IPS DF 4.7 (cell line): Measurements from ENCODE around the gene CDKL1.
"Not testable (repeated sequence)": the region's sequence is repeated elsewhere in the genome, so short reads cannot be mapped to it uniquely, and the experiment has no call there.

Source experiments
- DNase-seq: peaks from one replicate; pipeline ENCODE4 v3.0.0-alpha.2; 2013; ENCODE audit warnings: low spot score; ENCODE audit errors: extremely low read depth

CDKL1 gene

DNA sequence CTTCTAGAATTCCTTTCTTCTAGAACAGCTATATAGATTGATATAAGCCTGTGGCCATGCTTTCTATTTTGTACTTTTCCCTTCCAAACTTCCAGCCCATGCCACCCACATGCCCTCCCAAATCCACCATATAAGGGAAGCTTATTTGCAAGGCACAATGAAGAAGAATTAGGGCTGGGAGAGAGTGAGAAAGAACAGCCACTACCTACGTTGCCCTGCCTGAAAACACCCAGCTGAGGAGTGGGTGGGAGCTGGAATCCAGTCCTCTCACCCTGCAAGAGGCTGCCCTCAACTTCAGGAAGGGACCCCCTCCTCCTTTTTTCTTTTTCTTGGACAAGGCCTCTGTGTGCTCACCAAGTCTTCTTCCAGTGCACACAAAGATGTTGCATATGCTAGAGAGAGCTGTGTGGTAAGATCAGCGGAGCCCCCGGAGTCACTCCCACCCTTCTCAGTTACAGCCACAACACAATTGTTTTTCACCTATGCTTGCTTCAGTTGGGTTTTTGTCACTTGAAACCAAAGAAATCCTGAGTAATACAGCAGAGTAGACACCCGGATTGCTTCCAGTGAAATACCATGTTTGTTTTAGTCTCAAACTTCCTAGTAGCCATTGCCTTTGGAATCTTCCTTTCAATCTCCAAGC lies 38.8 kb downstream of the CDKL1 start:
- DNase-seq, result no peak

DNA sequence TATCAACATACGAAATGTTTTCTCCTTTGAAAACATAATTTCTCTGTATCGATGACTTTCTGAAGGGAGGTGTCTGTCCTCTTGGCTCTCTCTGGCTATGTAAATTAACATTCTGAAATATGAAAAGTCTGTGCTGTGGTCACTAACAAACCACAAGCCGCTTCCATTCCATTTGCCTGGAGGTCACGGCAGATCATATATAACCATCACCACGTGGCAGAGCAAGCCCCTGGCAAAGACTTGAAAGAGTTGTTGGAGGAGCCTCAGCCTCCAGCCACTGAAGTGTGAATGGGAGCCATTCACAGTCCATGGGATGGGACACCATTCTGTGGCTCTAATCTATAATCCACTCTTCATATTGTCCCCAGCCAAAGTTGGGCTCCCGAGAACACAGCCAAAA lies 39.6 kb downstream of the CDKL1 start:
- DNase-seq, result no peak

DNA sequence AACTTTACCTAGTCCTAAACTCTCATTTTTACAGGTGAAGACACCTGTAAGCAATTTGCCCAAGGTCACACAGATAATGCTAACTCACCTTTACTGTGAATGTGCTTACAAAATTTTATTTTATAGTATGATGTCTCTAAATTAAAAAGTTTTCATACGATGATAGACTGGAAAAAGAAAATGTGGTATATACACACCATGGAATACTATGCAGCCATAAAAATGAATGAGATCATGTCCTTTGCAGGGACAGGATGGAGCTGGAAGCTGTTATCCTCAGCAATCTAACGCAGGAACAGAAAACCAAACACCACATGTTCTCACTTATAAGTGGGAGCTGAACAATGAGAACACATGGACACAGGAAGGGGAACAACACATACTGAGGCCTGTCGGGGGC lies 40.4 kb downstream of the CDKL1 start:
- not testable (repeated sequence) for DNase-seq

DNA sequence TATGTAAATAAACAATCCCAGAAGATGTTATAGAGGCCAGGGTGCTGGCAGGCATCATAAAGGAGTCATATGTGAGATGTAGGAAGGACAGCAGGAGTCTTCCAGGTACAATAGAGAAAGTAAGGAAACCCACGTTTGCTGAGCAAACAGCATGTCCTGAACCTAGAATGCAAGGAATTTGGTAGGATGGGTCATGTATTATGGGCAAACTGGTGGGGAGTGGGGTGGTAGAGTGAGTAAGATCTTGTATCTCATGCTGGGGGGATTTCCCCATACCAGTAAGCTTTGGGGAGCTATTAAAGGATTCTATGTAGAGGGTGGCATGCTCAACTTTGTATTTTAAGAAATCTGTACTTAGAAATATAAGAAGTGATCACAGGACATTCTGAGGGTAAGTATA lies 41.0 kb downstream of the CDKL1 start:
- no peak for DNase-seq

DNA sequence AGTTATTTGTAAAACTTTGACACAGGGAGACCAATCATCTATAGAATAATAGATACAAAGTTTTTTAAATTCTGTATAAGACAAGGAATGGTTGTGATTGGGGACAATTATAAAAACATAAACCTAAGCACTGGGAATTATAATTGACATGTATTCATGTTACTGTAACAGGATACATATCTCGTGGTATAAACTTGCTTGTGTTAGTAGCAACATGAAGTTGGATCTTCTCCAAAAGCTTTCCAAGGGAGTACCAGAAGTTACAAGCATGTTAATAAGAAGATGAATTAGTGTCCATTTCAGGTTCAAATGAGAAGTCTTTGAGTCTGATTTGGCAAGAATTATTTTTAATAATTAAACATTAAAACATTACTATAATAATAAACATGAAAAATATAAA lies 42.2 kb downstream of the CDKL1 start:
- DNase-seq, result no peak

DNA sequence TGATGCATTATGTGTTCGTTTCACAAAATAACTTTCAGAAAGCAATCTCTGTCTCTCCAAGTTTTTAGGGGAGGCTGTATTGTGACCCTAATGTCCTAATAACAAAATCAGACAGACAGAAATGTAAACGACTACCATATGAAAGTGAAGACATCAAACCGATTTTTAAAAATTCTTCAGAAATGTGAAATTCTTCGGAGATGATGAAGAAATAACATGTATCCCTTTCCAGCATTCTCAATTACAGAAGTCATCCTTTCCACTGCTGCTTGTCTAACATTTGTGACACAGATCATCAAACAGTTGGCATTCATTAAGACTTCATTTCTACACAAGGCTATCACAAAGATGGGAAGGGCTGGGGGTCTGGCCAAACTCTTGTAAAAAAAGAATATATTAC lies 43.6 kb downstream of the CDKL1 start:
- no peak for DNase-seq

DNA sequence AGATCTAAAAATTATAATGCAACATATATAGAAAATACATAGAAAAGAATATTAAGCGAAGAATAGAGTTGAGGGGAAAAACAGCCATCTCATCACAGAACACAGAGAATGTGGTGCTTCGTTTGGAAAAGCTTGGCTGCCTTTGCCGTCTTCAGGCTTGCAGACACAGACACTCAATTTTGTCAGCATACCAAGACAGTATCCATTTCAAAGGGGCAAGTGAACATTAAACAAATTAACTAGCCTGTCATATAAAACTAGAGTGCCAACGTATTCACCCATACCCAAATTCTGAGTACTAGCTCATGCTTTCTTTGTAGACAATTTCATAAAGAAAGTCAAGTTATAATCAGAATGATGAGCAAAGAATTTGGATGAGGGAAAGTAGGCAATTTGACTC lies 44.1 kb downstream of the CDKL1 start:
- no peak for DNase-seq

DNA sequence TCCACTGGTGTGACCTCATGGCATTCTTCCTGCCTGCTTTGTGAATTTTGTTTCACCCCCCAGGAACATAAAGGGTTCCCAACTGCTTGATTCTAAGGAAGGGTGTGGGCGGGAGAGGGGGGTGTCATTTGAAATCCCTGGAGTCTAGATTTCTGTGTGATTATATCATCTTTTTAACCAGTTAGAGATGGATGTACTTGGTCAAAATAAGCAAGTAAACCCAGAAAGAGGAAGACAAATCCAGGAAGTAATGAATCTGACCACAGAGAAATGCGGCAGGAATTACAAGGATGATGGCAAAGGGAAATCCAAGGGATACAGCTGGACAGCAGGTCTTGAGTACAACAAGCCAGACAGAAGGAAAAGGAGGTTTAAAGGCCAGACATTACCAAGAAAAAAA lies 45.7 kb downstream of the CDKL1 start:
- no peak for DNase-seq

DNA sequence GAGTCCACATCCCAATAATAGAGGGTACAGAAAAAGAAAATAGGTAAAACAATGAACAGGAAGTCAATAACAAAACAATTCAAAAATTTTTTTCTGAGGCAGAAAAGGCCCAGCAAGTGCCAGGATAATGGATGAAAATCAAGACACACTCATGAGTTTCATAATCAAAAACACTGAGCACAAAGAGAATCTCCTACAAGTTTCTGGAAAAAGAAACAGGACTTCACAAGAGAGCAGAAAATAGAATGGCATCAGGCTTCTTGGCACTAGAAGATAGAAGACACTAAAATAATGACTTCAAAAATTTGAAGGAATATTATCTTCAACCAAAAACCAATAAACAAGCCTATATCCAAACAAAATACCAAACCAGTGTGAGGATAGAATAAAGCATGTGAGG lies 47.7 kb downstream of the CDKL1 start:
- no peak for DNase-seq

DNA sequence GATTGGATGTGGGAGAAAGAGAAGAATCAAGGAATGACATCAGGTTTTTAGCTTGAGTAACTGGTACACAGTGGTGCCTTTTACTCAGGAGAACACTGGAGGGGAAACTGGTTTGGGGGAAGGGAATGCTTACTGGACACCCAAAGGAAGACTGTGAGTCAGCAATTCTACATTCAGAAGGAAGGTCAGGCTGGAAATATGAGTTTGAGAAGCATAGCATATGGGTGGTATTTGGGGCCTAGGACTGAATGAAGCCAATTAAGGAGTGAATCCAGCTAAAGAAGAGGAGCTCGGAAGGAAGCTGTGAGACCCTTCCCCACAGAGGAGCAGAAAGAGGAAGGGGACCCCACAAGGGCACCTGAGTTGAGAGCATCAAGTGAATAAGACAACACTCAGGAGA lies 49.2 kb downstream of the CDKL1 start:
- DNase-seq, result no peak

DNA sequence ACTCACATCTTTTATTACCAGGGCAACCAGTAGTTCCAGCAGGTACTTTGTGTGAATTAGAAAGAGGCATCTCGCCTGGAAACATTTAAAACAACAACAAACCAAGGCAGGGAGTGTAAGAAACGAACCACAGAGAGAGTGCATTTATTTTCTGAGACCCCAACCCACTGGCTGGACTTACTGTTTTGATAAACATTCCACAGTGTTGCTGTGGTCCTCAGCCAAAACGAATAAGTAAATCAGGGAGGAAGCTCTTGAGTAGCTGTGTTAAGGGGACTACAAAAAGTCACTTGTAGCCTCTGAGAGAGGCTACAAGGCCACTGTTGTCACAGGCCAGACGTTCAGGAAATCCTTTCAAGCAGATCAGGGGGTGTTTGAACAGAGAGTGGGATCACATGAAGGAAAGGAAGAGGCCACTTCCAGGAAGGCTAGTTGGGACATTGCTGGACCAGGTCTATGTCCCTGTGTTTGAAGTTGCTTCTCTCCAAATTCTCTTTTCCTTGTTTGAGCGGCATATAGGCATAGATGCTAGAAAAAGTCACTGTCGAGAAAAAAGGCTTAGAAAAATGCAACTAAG lies 50.7 kb downstream of the CDKL1 start:
- no peak for DNase-seq

DNA sequence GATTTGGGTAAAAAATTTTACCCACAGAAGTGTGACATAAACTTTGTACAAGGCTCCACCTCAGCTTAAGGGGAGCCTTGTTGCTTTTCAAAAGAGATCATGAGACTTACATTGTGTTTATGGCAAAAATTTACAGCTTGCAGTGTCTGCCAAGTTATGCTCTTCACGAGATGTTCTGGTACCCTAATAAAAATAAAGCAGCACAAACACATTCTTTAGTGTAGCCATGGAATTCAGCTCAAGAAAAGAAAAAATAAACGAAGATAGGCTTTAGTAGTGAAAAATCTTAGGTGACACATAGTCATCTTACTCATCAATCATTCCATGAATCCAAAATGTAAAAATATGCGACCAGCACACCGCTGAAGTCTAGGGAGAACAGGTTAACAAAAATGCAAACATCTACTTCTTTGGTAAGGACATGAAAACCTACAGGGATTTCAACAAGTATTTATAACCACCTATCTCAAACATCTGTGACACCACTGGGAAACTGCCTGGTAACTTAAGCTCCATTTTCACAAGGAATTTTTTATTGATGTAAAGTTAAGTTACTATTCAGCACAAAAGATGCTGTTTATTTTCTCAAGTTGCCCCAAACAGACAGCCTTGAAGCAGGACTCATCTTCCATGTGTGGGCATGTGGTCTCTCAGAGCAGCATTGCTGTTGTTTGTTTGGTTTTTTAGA lies 51.7 kb downstream of the CDKL1 start:
- no peak for DNase-seq

DNA sequence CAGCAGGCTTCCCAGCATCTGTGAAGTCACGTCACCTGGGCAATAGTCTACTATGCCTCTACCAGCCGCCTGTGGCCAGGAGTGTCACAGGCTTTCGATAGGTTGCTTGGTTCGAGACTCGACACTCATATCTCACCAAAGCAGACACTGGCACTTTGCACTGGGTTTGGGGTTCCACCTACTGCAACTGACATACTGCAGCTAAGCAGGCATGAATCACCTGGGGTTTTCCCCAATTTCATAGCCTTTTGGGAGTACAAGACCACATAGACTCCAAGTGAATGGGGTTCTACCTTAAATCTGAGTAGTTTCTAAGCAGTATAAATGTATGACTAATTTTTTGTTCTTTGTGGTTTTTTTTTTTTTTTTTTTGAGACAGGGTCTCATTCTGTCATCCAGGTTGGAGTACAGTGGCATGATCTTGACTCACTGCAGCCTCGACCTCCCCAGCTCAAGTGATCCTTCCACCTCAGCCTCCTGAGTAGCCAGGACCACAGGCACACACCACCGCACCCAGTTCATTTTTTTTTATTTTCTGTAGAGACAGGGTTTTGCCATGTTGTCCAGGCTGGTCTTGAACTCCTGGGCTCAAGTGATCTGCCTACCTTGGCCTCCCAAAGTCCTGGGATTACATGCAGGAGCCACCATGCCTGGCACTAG lies 52.4 kb downstream of the CDKL1 start:
- no peak for DNase-seq

DNA sequence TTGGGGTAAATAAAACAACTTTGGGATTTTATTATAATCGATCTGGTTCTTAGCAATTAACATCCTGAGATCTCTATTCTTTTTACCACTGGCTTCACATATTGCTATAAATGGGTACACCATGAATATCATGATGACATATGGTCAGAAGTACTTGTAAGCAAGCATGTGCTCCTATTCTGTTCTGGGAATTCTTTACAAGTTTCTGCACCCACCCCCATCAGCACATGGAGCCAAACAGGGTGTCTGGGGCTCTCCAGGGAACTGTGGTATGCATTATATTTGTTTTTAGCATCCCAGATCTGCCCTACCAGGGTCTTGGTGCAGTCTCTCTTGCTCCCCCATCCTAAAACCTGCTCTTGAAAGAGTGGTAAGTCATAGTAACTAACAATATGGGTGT lies 53.2 kb downstream of the CDKL1 start:
- DNase-seq, result no peak

DNA sequence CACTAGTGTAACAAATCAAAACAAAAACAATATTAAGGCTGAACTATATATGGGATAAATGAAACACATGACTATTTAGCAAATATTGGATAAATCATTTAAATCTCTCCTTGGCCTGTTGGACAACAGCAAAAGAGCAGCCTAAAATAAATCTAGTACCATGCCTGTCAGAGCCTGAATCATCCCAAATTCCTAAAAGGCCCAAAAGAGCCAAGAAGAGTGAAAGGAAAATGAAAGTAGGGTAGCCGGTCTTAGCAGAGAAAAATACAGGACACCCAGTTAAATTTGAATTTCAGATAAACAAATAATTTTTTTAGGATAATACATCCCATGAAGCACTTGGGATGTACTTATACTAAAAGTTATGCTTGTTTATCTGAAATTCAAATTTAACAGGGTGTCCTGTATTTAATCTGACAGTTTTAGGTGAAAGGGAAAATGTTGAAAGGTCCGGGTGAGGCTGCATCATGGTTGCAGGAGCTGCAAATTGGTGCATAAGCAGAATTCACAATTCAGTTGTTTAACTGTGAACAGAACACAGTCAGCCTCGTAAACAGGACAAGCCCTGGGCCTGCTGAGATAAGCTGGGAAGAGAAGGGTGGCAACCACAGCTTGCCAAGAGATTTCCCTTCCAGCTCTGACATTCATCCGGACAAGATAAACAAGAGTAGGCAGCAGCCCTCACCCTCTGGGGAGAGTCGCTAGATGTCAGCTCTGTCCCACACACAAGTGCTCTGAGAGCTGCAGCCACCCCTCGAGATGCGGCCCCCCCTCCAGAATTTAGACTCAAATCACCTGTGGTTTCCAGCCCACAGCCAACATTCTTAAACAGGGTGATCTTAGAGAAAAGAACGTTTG lies 54.2 kb downstream of the CDKL1 start:
- DNase-seq, result no peak

DNA sequence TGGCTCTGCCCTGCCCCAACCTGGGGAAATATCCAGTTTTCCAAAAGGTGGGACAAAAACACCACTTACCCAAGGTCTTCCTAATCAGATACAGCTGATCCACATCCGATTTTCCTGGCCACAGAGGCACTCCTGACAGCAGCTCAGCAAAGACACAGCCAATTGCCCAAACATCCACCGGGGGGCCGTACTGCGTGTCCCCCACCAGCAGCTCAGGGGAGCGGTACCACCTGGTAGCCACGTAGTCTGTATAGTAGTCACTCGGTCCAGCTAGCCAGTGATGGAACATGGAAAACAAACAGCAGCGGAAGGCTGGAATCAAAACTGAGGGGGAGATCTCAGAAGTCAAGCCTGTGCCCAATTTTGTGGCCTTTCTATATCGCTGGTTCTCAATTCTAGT lies 55.7 kb downstream of the CDKL1 start:
- DNase-seq, result no peak

DNA sequence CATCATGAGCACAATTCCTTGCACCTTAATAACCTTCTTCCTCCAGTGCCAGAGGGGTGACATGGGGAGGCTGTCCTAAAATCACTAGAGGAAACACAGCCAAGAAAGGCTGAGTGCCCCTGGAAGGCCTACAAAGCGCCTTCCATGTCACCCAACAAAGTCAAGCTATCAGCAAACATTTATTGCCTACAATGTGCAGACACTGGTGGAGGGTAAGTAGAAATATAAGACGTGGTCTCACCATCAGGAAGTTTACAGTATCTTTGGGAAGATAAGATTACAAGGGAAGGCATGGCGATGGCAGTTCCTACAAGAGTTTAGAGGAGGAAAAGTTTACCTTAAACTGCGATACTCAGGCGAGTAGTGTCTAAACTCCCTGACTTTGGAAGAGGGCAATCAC lies 56.6 kb downstream of the CDKL1 start:
- DNase-seq, result no peak

DNA sequence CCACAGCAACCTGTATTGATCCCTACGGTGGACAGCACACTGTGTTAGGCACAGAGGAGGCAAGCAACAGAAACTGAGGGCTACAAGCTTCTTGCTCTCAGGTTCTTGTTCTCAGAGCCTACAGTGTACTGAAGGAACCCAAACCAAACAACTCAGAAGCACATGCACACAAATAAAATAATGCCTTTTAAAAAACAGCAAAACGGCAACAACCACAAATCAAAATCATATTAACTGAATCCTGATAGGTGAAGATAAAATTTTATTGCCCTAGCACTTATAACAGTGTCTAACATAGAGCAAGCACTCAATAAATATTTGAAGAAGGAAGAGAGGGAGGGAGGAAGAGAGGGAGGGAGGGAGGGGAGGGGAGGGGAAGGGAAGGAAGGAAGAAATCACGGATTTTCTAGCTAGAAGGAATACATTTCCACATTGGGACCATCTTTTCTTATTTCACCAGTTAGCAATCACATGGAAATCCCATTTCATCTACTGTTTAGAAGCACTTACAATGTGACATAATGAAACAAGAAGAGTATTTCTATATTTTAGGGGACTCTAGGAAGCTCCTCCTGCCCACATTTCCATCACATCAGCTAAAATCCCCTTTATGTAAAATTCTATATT lies 57.4 kb downstream of the CDKL1 start:
- DNase-seq, result no peak

DNA sequence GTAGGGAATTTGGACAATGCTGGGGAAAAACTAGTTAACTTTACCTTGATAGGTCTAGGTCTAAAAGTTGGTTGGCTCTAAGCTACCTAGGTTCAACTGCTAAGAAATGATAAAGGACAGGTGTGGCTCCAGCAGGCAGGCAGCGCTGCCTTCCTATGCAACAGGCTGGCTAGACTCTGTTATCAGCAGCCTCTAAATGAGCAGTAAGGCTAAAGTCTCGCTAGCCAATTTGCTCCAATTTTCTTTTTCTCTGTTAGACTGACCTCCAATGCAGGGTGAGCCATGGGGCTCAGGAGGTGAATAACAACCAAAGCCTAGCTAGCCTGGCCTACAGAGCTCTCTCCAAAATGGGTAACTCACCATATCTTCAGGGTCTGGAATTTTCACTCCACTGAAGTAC lies 58.1 kb downstream of the CDKL1 start:
- no peak for DNase-seq

DNA sequence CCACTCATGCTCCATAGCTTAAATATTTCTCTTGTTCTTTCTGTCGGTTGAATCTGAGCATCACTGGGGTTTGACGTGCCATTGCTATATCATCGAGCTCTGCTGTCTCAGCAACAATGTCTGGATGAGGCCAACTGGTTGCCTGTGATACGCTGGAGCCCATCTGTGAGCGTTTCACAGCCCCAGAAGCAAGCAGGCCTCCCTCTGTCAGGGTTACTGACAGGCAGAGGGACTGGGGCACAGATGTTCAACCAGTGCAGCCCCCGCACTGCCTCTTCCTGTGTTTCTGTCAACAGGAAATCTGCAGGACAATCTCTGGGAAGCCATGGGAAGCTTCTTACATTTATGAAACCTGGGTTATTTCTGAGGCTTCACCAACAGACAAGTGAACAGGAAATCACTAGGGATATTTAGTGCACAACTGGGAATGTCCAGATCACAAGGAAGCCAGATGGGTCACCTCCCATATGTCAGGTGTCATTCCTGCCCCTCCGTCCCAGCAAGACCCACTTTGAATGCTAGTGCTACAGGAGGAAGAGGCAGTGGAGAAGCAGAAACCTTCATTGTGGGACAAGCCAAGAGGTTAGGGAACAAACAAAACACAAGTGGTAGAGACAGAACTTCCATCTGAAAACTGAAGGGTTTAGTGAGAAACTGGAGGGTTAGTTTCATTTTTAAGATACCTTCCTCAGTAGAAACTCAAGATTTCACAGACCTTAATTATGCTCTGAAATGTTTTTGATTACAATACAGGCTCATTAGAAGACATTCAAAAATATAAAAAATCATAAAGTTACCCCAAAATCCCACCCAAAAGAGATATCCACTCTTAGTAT lies 60.5 kb downstream of the CDKL1 start:
- no peak for DNase-seq
